Effector memory CD4-positive, alpha-beta T cell (primary cell): Measurements from ENCODE around the gene MRPL43.
A peak's percentile ranks its signal among the peaks of the same experiment; 100 is the strongest.
"Not testable (repeated sequence)": the region's sequence is repeated elsewhere in the genome, so short reads cannot be mapped to it uniquely, and the experiment has no call there.

ENCODE experiments used
- DNase-seq, 3 donors: peaks; one replicate each; pipeline ENCODE4 v3.0.0-alpha.2; 2020
- H3K27ac ChIP-seq: 2 replicates; pipeline ENCODE4 v1.7.0; 2013; ENCODE audit warnings: mild to moderate bottlenecking, low read length, moderate library complexity; ENCODE audit not compliant: insufficient read depth, poor library complexity, severe bottlenecking
- H3K27me3 ChIP-seq: replicated peaks from 2 replicates; pipeline ENCODE4 v1.7.0; 2013; ENCODE audit warnings: mild to moderate bottlenecking, low read length; ENCODE audit not compliant: insufficient read depth, control insufficient read depth, poor library complexity, severe bottlenecking
- H3K36me3 ChIP-seq: 2 replicates; pipeline ENCODE4 v1.7.0; 2013; ENCODE audit warnings: mild to moderate bottlenecking, low read length, moderate library complexity; ENCODE audit not compliant: control insufficient read depth, insufficient read depth
- H3K4me1 ChIP-seq: 2 replicates; pipeline ENCODE4 v1.7.0; 2013; ENCODE audit warnings: low read length, mild to moderate bottlenecking; ENCODE audit not compliant: control insufficient read depth, insufficient read depth, poor library complexity, severe bottlenecking
- H3K4me3 ChIP-seq: 2 replicates; pipeline ENCODE4 v1.7.0; 2013; ENCODE audit warnings: low read length, low read depth, mild to moderate bottlenecking; ENCODE audit not compliant: insufficient read depth, poor library complexity, severe bottlenecking
- H3K9me3 ChIP-seq: 2 replicates; pipeline ENCODE4 v1.7.0; 2013; ENCODE audit warnings: mild to moderate bottlenecking, low read length, moderate library complexity; ENCODE audit not compliant: control insufficient read depth
- total RNA-seq, 3 donors: gene quantifications; one replicate each; lab custom pipeline; 2026; lab: John Stamatoyannopoulos, UW

Gene MRPL43
- 15.7 to 23.5 (median 23.0) reads per million in 3 donors for total RNA-seq

DNA sequence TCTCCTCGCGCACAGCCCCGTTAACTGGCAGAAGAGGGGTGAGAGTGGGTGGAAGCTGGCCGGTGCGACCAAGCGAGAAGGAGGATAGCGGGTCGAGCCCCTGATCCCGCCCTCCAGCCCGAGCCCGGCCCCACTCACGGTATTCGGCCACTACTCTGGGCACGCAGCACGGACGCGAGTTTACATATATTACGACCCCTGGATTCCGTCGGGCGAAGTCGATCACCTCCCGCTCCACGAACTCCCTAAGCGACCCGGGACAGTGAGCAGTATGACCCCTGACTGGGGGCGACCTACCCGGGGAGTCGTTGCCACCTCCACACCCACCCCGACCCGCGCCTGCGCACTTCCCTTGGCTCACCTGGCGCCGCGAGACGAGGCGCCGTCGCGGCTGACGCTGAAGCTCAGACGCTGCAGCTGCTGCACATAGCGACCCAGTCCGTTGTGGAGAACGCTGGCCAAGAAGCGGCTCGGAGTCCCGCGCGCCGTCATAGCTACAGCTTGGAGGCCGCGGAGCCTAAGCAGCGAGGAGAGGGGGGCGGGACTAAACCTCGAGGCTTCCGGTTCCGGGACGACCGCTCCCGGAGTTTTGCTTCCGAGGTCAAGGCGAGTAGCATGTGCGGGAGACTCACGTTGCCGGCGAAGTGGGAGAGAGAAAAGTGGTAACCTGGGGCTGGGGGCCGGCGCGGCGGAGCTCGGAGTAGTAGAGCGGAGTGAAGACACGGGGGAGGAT is at the start of gene MRPL43, which contains the start of gene TWNK:
MRPL43 (minus strand) TSS at position 546 of the 733 bp plus-strand sequence; CDS start at position 492, 54 bp downstream.
TWNK (plus strand) TSS at position 592 of the 733 bp plus-strand sequence. CDS start 668 bp downstream, outside the sequence.
- DNase-seq, result peak; percentile 57 to 78 (median 75)
- Histone ChIP-seq H3K9me3 (no peaks in the 10 kb centered on the region), H3K27ac (peak within 1 kb of the TSS; percentile 70), H3K4me3 (peak within 1 kb of the TSS; percentile 94), H3K36me3 (peaks cover 21% of the 10 kb centered on the region), H3K4me1 (peaks cover 17% of the 10 kb centered on the region), H3K27me3 (no peaks in the 10 kb centered on the region)

DNA sequence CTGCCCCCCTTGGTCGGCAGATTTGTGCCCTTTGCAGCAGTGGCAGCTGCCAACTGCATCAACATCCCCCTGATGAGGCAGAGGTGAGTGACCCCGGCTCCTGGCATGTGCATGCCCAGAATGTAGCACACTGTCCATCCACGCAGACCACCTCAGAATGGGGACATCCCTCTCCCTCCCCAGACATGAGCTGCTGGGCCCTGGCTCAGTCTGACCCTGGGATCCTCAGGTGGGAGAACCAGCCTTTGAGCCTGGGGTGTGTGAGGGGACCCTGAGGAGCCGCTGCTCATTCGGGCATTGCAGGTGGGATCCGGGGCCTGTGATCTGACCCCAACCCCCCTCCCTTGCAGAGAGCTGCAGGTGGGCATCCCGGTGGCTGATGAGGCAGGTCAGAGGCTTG is 49.4 kb upstream of the MRPL43 start:
- H3K4me3 ChIP-seq, result no peak overlapping the region
- peaks cover 52% of the 10 kb centered on the region for H3K36me3 ChIP-seq
- no peaks in the 10 kb centered on the region for H3K9me3 ChIP-seq
- no peak overlapping the region for H3K27ac ChIP-seq
- peaks cover 11% of the 10 kb centered on the region for H3K4me1 ChIP-seq
- no peak for DNase-seq
- H3K27me3 ChIP-seq, result no peaks in the 10 kb centered on the region

DNA sequence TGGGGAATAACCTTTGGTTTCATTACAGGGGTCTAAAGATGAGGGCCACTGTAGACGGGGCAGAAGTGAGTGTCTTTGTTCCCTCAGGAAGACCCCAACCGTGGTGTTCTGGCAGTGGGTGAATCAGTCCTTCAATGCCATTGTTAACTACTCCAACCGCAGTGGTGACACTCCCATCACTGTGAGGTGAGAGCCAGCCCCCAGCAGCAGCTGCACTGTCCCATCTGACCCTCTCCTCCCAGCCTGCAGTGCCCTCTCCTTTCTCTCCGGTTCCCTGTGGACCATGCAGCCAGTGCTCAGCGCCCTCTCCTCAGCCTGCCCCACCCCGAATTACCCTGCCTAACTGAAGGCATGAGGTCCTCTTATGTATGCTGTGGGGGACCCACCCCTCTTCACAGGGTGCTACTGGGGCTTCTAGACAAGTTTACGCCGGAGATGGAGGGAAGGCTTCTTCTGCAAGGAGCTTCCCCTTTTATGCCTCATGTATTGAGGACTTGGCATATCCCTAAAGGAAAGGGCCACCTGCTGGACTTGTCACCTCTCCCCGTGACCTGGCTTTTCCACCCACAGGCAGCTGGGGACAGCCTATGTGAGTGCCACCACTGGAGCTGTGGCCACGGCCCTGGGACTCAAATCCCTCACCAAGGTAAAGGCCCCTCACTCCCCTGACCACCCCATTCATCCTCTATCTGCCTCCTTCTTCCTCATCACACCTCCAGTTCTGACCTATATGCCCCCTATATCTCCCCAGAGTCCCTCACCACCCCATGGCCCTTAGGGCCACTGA is 48.8 kb upstream of the MRPL43 start:
- Histone ChIP-seq H3K27me3 (no peaks in the 10 kb centered on the region), H3K27ac (no peak overlapping the region), H3K9me3 (no peaks in the 10 kb centered on the region), H3K36me3 (peaks cover 52% of the 10 kb centered on the region), H3K4me1 (peaks cover 11% of the 10 kb centered on the region), H3K4me3 (no peak overlapping the region)
- DNase-seq, result no peak

DNA sequence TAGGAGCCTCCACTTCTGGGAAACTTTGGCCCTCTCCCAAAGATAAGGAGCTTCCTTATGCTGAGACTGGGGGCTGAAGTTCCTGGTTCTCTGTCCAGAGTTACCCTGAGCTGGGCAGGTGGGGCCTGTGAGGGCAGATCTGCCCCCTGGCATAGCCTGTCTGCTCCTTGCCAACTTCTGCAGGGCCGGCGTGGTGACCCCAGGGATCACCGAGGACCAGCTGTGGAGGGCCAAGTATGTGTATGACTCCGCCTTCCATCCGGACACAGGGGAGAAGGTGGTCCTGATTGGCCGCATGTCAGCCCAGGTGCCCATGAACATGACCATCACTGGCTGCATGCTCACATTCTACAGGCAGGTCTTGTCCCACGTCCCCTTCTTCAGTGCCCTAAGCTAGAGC is 48.0 kb upstream of the MRPL43 start:
- Histone ChIP-seq H3K27me3 (no peaks in the 10 kb centered on the region), H3K9me3 (no peaks in the 10 kb centered on the region), H3K27ac (no peak overlapping the region), H3K4me3 (no peak overlapping the region), H3K4me1 (peaks cover 17% of the 10 kb centered on the region), H3K36me3 (peaks cover 52% of the 10 kb centered on the region)
- DNase-seq, result no peak

DNA sequence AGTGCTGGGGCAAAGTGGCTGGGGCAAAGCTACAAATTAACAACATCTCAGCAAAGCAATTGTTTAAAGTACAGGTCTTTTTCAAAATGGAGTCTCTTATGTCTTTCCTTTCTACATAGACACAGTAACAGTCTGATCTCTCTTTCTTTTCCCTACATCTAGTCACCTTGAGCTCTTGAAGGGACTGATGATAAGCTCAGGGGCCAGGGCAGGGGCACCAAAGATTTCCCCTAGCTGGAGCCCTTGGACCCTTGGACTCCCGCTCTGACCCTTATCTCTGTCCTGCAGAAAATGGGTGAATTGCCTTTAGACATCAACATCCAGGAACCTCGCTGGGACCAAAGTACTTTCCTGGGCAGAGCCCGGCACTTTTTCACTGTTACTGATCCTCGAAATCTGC is 47.1 kb upstream of the MRPL43 start:
- not testable (repeated sequence) for H3K4me3 ChIP-seq, H3K27ac ChIP-seq, H3K27me3 ChIP-seq, DNase-seq, H3K9me3 ChIP-seq
- Histone ChIP-seq H3K4me1 (peaks cover 18% of the 10 kb centered on the region), H3K36me3 (peaks cover 47% of the 10 kb centered on the region)

DNA sequence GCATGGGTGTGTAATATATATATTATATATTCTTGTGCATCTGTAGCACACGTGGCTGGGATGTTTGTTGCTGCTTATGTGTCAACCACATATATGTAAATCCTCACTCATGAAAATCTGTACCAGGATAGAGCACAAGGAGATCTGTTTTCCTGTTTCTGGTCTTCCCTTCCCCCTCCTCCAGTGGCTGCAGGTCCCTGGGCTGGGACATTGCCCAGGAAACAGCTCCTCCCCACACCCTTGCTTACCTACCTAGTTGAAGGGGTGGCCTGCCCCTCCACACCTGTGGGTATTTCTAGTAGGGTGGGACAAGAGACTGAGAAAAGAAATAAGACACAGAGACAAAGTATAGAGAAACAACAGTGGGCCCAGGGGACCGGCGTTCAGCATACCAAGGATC is 46.0 kb upstream of the MRPL43 start:
- Histone ChIP-seq H3K27me3 (no peaks in the 10 kb centered on the region), H3K9me3 (no peaks in the 10 kb centered on the region), H3K36me3 (peaks cover 38% of the 10 kb centered on the region), H3K27ac (no peak overlapping the region), H3K4me1 (peaks cover 18% of the 10 kb centered on the region), H3K4me3 (no peak overlapping the region)
- no peak for DNase-seq

DNA sequence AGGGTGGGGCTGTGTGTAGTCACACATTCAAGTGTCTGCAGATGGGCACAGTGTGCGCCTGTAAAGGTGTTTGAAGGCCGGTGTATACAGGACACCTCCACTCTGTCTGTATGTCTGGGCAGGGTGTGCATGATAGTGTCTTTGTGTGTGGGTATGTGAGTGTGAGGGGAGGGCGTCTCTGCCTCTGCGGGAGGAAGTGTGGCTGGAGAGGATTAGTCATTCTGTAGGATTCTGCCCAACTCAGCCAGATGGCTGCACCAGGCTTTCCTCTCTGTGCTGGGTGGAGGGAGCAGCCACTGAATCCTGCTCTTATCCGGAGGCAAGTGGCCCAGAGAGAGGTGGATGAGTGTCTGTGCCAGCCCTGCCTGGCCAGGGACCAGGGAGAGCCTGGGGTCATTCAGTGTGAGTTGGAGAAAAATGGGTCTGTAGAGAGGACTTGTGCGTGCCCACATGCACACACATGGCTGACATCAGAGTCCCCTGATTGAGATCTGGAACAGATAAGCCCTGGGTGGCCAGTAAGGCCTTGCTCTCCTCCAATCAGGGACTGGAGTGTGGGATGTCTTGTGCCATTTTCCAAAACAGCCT is 45.4 kb upstream of the MRPL43 start:
- H3K36me3 ChIP-seq, result peaks cover 33% of the 10 kb centered on the region
- peak overlapping the region; percentile 82 for H3K4me3 ChIP-seq
- H3K4me1 ChIP-seq, result peaks cover 18% of the 10 kb centered on the region
- DNase-seq, result peak; percentile 32 to 45 (median 45)
- H3K27me3 ChIP-seq, result no peaks in the 10 kb centered on the region
- H3K9me3 ChIP-seq, result no peaks in the 10 kb centered on the region
- peak overlapping the region; percentile 92 for H3K27ac ChIP-seq

DNA sequence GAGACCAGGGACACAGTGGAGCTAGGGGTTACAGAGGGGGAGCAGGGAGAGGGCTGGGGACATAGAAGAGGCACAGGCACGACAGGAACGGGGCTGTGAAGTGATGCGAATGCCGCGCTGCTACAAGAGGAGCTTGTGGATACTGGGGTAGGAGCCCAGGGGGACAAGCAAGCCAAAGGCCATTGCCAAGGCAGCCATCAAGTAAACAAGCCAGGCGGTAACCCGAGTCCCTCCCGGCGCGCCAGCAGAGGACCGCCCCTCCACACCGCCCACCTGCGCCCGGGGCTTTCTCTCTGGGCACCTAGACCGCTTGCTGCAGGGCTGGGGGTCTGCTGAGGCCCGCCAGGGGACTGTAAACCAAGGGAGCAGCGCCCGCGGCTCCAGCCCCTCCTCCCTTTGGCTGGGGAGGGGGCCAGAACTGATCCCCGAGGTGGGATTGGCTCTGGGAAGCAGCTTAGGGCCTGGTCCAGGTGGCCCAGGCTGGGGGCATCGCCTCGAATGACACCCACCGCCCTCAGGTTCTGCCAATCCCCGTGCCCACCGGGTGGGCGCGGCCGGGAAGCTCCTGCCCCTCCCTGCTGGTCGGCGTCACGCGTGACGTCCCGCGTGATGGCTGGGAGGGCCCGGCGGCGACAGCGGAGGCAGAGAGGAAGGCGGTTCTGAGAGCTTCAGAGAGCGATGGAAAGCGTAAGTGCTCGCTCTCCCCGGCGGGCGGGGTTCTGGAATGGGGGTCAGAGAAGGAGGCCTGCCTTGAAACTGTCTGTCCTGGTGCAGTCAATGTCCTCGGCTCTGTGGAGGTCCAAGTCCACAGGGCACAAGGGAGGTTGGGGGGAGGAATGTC is 44.7 kb upstream of the MRPL43 start:
- Histone ChIP-seq H3K27ac (peak overlapping the region; percentile 92), H3K9me3 (no peaks in the 10 kb centered on the region), H3K4me1 (peaks cover 18% of the 10 kb centered on the region), H3K36me3 (peaks cover 26% of the 10 kb centered on the region), H3K27me3 (no peaks in the 10 kb centered on the region), H3K4me3 (peak overlapping the region; percentile 82)
- peak; percentile 65 to 79 (median 78) for DNase-seq

DNA sequence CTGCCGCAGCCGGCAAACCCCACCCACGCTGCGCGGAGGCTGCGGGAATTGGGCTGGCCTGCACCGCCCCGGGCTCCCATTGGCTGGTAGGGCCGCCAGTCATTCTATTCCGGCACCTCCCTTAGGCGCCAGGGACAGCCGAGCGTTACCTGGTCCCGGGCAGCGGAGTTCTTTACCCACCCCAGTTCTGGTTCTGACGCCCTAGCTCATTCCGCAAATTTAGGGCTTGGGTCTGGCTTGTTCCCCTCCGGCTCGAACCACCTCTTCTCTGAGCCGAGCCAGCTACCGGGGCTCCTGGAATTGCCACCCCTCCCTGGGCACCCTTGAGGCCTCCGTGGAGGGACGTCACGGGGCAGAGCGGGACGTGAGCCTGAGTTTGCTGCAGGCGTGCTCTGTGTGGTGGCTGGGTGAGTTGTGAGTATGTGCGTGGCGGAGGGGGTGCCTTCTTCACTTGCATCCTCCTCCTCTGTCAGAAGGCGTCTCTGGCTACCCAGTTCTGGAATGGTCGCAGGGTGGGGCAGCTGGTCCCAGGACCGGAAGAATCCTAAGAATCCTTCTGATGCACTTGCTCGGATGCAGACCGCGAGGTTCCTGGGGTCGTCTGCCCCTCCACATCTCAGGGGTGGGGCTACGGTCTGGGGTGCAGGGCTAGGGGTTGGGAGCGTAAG is 44.0 kb upstream of the MRPL43 start, which contains the start of the genes PDZD7 and SFXN3:
PDZD7 (minus strand) TSS at position 2 of the 668 bp plus-strand sequence. CDS start 910 bp downstream, outside the sequence.
SFXN3 (plus strand) TSS at position 107 of the 668 bp plus-strand sequence. CDS start 3,461 bp downstream, outside the sequence.
- Histone ChIP-seq H3K9me3 (no peaks in the 10 kb centered on the region), H3K27me3 (no peaks in the 10 kb centered on the region), H3K4me3 (peak within 1 kb of the TSS; percentile 82), H3K27ac (peak within 1 kb of the TSS; percentile 92), H3K4me1 (peaks cover 18% of the 10 kb centered on the region), H3K36me3 (peaks cover 18% of the 10 kb centered on the region)
- DNase-seq, result peak; percentile 83 to 92 (median 92)
